GM12892 (cell line): ENCODE data around the gene BMP6.

ENCODE experiments used
- POLR2A ChIP-seq: IDR thresholded peaks from 2 replicates; pipeline ENCODE4 v1.6.1; 2011; ENCODE audit warnings: low read depth, low read length, control low read depth
- POLR2AphosphoS5 ChIP-seq: IDR thresholded peaks from 2 replicates; pipeline ENCODE4 v1.6.1; 2011; ENCODE audit warnings: low read depth, low read length, control low read depth
- TAF1 ChIP-seq: IDR thresholded peaks from 2 replicates; pipeline ENCODE4 v1.6.1; 2011; ENCODE audit warnings: low read depth, mild to moderate bottlenecking, control low read depth, low read length, borderline replicate concordance

DNA sequence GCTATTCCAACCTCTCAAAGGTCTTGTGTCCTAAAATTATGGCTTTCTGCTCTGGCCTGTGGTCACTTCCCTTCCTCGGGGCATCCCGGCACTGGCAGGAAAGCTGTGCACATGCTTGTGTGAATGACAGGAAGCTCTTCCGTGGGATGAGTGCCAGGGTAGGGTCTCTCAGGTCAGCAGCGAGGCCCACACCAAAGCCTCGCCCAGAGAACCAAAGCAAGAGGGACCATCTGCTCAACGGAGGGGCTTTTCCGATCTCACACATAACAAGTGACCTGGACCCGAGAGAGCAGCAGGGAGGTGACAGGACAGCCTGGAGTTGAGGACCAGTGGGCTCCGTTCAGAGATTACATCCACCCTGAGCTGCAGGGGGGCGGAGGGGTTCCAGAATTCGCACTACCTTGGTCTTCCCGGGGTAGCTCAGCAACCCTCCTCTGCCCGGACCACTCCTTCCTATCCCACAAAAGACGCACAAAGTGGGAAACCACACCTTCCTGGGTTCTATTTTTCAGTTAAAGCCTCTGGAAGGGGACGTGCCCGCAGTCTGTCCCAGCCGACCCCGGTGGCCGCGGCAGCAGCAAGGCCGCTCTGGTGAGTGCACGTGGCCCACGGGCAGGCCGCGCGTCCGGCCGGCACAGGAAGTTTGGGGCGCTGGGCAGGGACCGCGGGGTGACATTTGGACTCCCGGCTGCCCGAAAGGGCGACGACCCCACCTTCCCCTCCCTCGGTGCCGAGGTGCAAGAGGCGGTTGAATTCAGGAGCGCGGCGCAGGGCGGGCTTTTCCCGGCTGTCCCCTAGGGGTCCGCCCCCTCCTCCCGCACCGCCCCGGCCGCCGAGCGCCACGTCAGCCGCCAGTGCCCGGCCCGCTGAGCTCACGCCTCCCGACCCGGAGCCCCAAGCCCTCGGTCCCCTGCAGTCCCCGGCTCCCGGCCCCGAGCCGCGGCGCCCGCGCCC is 183.7 kb downstream of the BMP6 start:
- TF ChIP-seq POLR2AphosphoS5, result no peak
- no peak for TF ChIP-seq POLR2A
- no peak for TF ChIP-seq TAF1
